Mesendoderm (in vitro differentiated cells): ENCODE results near the gene MAPK8IP2.

Experiments
- DNase-seq: peaks from one replicate; pipeline ENCODE4 v3.0.0; 2013
- H2AK5ac ChIP-seq: 2 replicates; pipeline ENCODE4 v1.6.1; 2013; ENCODE audit warnings: low read length, inconsistent platforms
- H2BK120ac ChIP-seq: 2 replicates; pipeline ENCODE4 v1.6.1; 2013; ENCODE audit warnings: low read depth, mild to moderate bottlenecking, low read length, moderate library complexity, mixed read lengths
- H2BK15ac ChIP-seq: replicated peaks from 2 replicates; pipeline ENCODE4 v1.6.1; 2013; ENCODE audit warnings: low read depth, mild to moderate bottlenecking, moderate library complexity
- H2BK5ac ChIP-seq: 2 replicates; pipeline ENCODE4 v1.6.1; 2013; ENCODE audit warnings: low read length, inconsistent platforms
- H3K18ac ChIP-seq: 2 replicates; pipeline ENCODE4 v1.6.1; 2013; ENCODE audit warnings: mild to moderate bottlenecking, low read length, mixed read lengths
- H3K23ac ChIP-seq: one replicate; pipeline ENCODE4 v1.6.1; 2013; ENCODE audit warnings: low read length
- H3K27ac ChIP-seq: 2 replicates; pipeline ENCODE4 v1.5.1; 2013; ENCODE audit warnings: low read depth, mild to moderate bottlenecking, inconsistent platforms, low read length, moderate library complexity
- H3K27me3 ChIP-seq: 2 replicates; pipeline ENCODE4 v1.6.1; 2013; ENCODE audit warnings: low read length, control low read depth, mild to moderate bottlenecking, inconsistent platforms; ENCODE audit not compliant: insufficient read depth, poor library complexity
- H3K36me3 ChIP-seq: 2 replicates; pipeline ENCODE4 v1.6.1; 2013; ENCODE audit warnings: low read length, inconsistent platforms; ENCODE audit not compliant: control insufficient read depth, insufficient read depth
- H3K4ac ChIP-seq: one replicate; pipeline ENCODE4 v1.6.1; 2013; ENCODE audit warnings: low read depth, mild to moderate bottlenecking, low read length, moderate library complexity
- H3K4me1 ChIP-seq: 2 replicates; pipeline ENCODE4 v1.6.1; 2013; ENCODE audit warnings: low read depth, low read length, inconsistent platforms; ENCODE audit not compliant: control insufficient read depth
- H3K4me2 ChIP-seq: 2 replicates; pipeline ENCODE4 v1.6.1; 2013; ENCODE audit warnings: low read length
- H3K4me3 ChIP-seq: 2 replicates; pipeline ENCODE4 v1.5.1; 2013; ENCODE audit warnings: mild to moderate bottlenecking, low read length
- H3K56ac ChIP-seq: one replicate; pipeline ENCODE4 v1.6.1; 2013; ENCODE audit warnings: low read length
- H3K79me1 ChIP-seq: 2 replicates; pipeline ENCODE4 v1.6.1; 2013; ENCODE audit warnings: low read length, inconsistent platforms
- H3K79me2 ChIP-seq: 2 replicates; pipeline ENCODE4 v1.6.1; 2013; ENCODE audit warnings: mild to moderate bottlenecking, low read length; ENCODE audit not compliant: control insufficient read depth, insufficient read depth
- H3K9ac ChIP-seq: 2 replicates; pipeline ENCODE4 v1.6.1; 2013; ENCODE audit warnings: low read length, inconsistent platforms
- H4K5ac ChIP-seq: one replicate; pipeline ENCODE4 v1.6.1; 2013; ENCODE audit warnings: low read length
- H4K8ac ChIP-seq: one replicate; pipeline ENCODE4 v1.6.1; 2013; ENCODE audit warnings: low read depth, mild to moderate bottlenecking, control low read depth, low read length, moderate library complexity
- WGBS: extraction: QIAGEN DNeasy Blood & Tissue Kit; methylation state at CpG from one replicate; pipeline ENCODE4 v1.1.7; 2013; ENCODE audit warnings: low lambda C conversion rate, missing lambda C conversion rate; ENCODE audit not compliant: insufficient coverage; ENCODE audit errors: extremely low coverage; 5-methylcytosine and 5-hydroxymethylcytosine counted together

MAPK8IP2 gene

DNA sequence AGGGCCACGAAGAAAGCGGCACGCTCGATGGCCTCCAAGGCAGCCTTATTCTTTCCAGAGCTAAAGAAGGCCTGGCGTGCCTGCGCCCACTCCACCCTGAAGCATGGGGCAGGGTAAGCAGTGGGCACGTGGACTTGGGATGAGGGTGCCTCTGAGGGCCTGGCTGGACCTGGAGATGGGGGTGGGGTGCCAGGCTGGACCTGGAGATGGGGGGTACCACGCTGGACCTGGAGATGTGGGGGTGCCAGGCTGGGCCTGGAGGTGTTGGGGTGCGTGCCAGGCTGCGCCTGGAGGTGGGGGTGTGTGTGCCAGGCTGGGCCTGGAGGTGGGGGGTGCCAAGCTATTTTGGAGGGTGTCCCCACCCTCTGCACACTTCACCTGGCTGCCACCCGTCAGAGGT, 27.6 kb upstream of the MAPK8IP2 start:
- no peak for DNase-seq
- Histone ChIP-seq H3K23ac (no peak overlapping the region), H3K27ac (no peak overlapping the region), H3K18ac (no peak overlapping the region), H3K79me2 (no peaks in the 10 kb centered on the region), H4K8ac (no peak overlapping the region), H3K36me3 (peaks cover 24% of the 10 kb centered on the region), H3K4me2 (no peak overlapping the region), H2BK120ac (no peak overlapping the region), H3K4ac (no peak overlapping the region), H2BK5ac (no peak overlapping the region), H2AK5ac (no peak overlapping the region), H3K79me1 (no peaks in the 10 kb centered on the region), H3K56ac (no peak overlapping the region), H3K4me1 (no peaks in the 10 kb centered on the region), H3K27me3 (no peaks in the 10 kb centered on the region), H3K9ac (no peak overlapping the region), H4K5ac (no peak overlapping the region), H3K4me3 (no peak overlapping the region), H2BK15ac (no peak overlapping the region)
- WGBS = no CpG with 5 or more reads among the region's 11 CpGs

- no CpG with 5 or more reads among the region's 26 CpGs for WGBS
- no peak overlapping the region for H3K18ac ChIP-seq
- peaks cover 24% of the 10 kb centered on the region for H3K36me3 ChIP-seq
- H3K4me1 ChIP-seq = no peaks in the 10 kb centered on the region
- H3K23ac ChIP-seq = no peak overlapping the region
- no peak overlapping the region for H2AK5ac ChIP-seq
- no peak overlapping the region for H3K9ac ChIP-seq
- no peak overlapping the region for H3K4me3 ChIP-seq
- no peak overlapping the region for H2BK120ac ChIP-seq
- no peak overlapping the region for H4K8ac ChIP-seq
- H3K56ac ChIP-seq = no peak overlapping the region
- no peaks in the 10 kb centered on the region for H3K79me1 ChIP-seq
- no peak for DNase-seq
- no peaks in the 10 kb centered on the region for H3K79me2 ChIP-seq
- no peak overlapping the region for H4K5ac ChIP-seq
- no peak overlapping the region for H2BK15ac ChIP-seq
- no peak overlapping the region for H3K4ac ChIP-seq
- H3K4me2 ChIP-seq = no peak overlapping the region
- no peak overlapping the region for H3K27ac ChIP-seq
- H2BK5ac ChIP-seq = no peak overlapping the region
- H3K27me3 ChIP-seq = no peaks in the 10 kb centered on the region
These were observed 26.9 kb upstream of the MAPK8IP2 start for GRCh38 chr22:50573491-50574382.

GRCh38 chr22:50574383-50574755, 26.2 kb upstream of the MAPK8IP2 start:
- Histone ChIP-seq H3K79me2 (no peaks in the 10 kb centered on the region), H2AK5ac (no peak overlapping the region), H3K9ac (no peak overlapping the region), H3K4ac (no peak overlapping the region), H4K8ac (no peak overlapping the region), H3K56ac (no peak overlapping the region), H4K5ac (no peak overlapping the region), H3K79me1 (no peaks in the 10 kb centered on the region), H3K4me1 (no peaks in the 10 kb centered on the region), H3K23ac (no peak overlapping the region), H3K4me3 (no peak overlapping the region), H2BK15ac (no peak overlapping the region), H3K27me3 (no peaks in the 10 kb centered on the region), H2BK120ac (no peak overlapping the region), H3K36me3 (peaks cover 21% of the 10 kb centered on the region), H3K4me2 (no peak overlapping the region), H3K18ac (no peak overlapping the region), H3K27ac (no peak overlapping the region), H2BK5ac (no peak overlapping the region)
- WGBS = no CpG with 5 or more reads among the region's 11 CpGs
- no peak for DNase-seq

DNA sequence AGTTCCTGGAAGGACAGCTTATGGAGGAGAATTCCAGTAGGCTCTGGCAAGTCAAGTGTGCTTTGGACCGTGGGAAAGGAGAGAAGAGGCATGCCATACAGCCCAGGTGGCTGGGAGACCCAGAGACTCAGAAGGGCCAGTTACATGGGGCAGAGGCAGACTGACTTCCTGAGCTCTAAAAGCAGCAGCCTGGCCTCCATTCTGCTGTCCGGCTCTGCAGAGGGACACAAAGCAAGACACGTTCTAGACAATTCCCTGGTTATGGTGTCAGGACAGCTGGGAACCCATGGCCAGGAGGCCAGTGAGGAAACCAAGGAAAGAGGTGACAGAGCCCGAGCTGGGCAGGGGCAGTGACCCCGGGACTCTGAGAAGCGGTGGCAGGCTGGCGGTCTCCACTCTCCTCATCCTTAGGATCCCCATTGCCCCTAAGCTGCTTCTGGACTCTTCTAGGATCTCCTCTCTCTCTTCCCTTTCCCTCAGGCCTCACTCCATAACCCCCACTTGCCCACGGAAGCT, 25.1 kb upstream of the MAPK8IP2 start:
- Histone ChIP-seq H2AK5ac (no peak overlapping the region), H3K4me1 (no peaks in the 10 kb centered on the region), H3K18ac (no peak overlapping the region), H3K9ac (no peak overlapping the region), H3K4me2 (no peak overlapping the region), H3K27ac (no peak overlapping the region), H3K4me3 (no peak overlapping the region), H3K27me3 (no peaks in the 10 kb centered on the region), H4K8ac (no peak overlapping the region), H2BK15ac (no peak overlapping the region), H2BK120ac (no peak overlapping the region), H3K23ac (no peak overlapping the region), H2BK5ac (no peak overlapping the region), H4K5ac (no peak overlapping the region), H3K36me3 (peaks cover 20% of the 10 kb centered on the region), H3K79me2 (no peaks in the 10 kb centered on the region), H3K56ac (no peak overlapping the region), H3K4ac (no peak overlapping the region), H3K79me1 (no peaks in the 10 kb centered on the region)
- no peak for DNase-seq
- no CpG with 5 or more reads among the region's 8 CpGs for WGBS

- peak; percentile 76 for DNase-seq
- H3K79me2 ChIP-seq = no peaks in the 10 kb centered on the region
- H4K5ac ChIP-seq = no peak overlapping the region
- H3K18ac ChIP-seq = no peak overlapping the region
- H3K4me1 ChIP-seq = no peaks in the 10 kb centered on the region
- no peak overlapping the region for H3K4me3 ChIP-seq
- no peaks in the 10 kb centered on the region for H3K27me3 ChIP-seq
- no peak overlapping the region for H2BK120ac ChIP-seq
- no peaks in the 10 kb centered on the region for H3K79me1 ChIP-seq
- no peak overlapping the region for H3K9ac ChIP-seq
- H3K4ac ChIP-seq = no peak overlapping the region
- no peak overlapping the region for H3K23ac ChIP-seq
- no CpG with 5 or more reads among the region's 5 CpGs for WGBS
- H3K36me3 ChIP-seq = peaks cover 15% of the 10 kb centered on the region
- H2AK5ac ChIP-seq = no peak overlapping the region
- H3K56ac ChIP-seq = no peak overlapping the region
- H4K8ac ChIP-seq = no peak overlapping the region
- no peak overlapping the region for H3K4me2 ChIP-seq
- no peak overlapping the region for H2BK5ac ChIP-seq
- no peak overlapping the region for H2BK15ac ChIP-seq
- no peak overlapping the region for H3K27ac ChIP-seq
These were observed 24.5 kb upstream of the MAPK8IP2 start for GRCh38 chr22:50576070-50576469.
